ENCODE measurements around the gene IGF2.

IGF2 gene

GRCh38 chr11:2090172-2091111 is 48.7 kb downstream of the IGF2 start:
- no peak for DNase-seq

- DNase-seq = no peak
Observed at GRCh38 chr11:2089536-2090165, 49.5 kb downstream of the IGF2 start.

- DNase-seq = no peak
Observed at GRCh38 chr11:2088746-2089535, 50.2 kb downstream of the IGF2 start.

- DNase-seq = no peak
Observed at GRCh38 chr11:2088284-2088683, 50.9 kb downstream of the IGF2 start.

GRCh38 chr11:2086239-2087040 is 52.7 kb downstream of the IGF2 start:
- no peak for DNase-seq

- no peak for DNase-seq
Observed at GRCh38 chr11:2085251-2086066, 53.7 kb downstream of the IGF2 start.

GRCh38 chr11:2084721-2085120 is 54.5 kb downstream of the IGF2 start:
- no peak for DNase-seq
